Fibroblast of lung (primary cell): ENCODE data around the gene PSMD13. TPM values are rescaled to one million over a fixed set of nuclear protein-coding genes. Genes with fewer than 3 reads are reported as not detected.

Experiments used
- DNase-seq, 2 donors: peaks; one replicate each; pipeline versions ENCODE4 v3.0.0 to v3.0.0-alpha.2; 2010; ENCODE audit warnings: low read depth in 2 of 2
- H2AFZ ChIP-seq: 2 replicates; pipeline ENCODE4 v1.5.1; 2012; ENCODE audit warnings: low read length, control low read depth, inconsistent platforms
- H3K27ac ChIP-seq: 2 replicates; pipeline ENCODE4 v1.5.1; 2011; ENCODE audit warnings: low read length, control low read depth; ENCODE audit not compliant: insufficient read depth
- H3K27me3 ChIP-seq: 2 replicates; pipeline ENCODE4 v1.5.1; 2011; ENCODE audit warnings: mild to moderate bottlenecking, low read length; ENCODE audit not compliant: control insufficient read depth, insufficient read depth
- H3K36me3 ChIP-seq: 2 replicates; pipeline ENCODE4 v1.5.1; 2011; ENCODE audit warnings: low read length; ENCODE audit not compliant: control insufficient read depth, insufficient read depth
- H3K4me1 ChIP-seq: 2 replicates; pipeline ENCODE4 v1.5.1; 2011; ENCODE audit warnings: low read length; ENCODE audit not compliant: control insufficient read depth, insufficient read depth; ENCODE audit errors: extremely low read depth
- H3K4me2 ChIP-seq: 2 replicates; pipeline ENCODE4 v1.5.1; 2011; ENCODE audit warnings: low read length, control low read depth; ENCODE audit not compliant: insufficient read depth; ENCODE audit errors: extremely low read depth
- H3K4me3 ChIP-seq, 4 experiments: fragments of 200-600 bp in 1 of 4; sonication (generic) in 1 of 4; replicated peaks in 1 of 4; 2 replicates each; pipeline ENCODE4 v1.5.1; 2011 to 2016; ENCODE audit warnings: low read length in 4 of 4, low read depth in 3 of 4, mild to moderate bottlenecking in 3 of 4, control low read depth in 2 of 4, inconsistent platforms in 1 of 4, mixed read lengths in 1 of 4; ENCODE audit not compliant: insufficient read depth in 1 of 4; ENCODE audit errors: control extremely low read depth in 1 of 4
- H3K79me2 ChIP-seq: 2 replicates; pipeline ENCODE4 v1.5.1; 2012; ENCODE audit warnings: mild to moderate bottlenecking, low read length, inconsistent platforms; ENCODE audit not compliant: control insufficient read depth, insufficient read depth
- H3K9ac ChIP-seq: 2 replicates; pipeline ENCODE4 v1.5.1; 2011; ENCODE audit warnings: mild to moderate bottlenecking, low read length, control low read depth; ENCODE audit not compliant: insufficient read depth
- H3K9me3 ChIP-seq: 2 replicates; pipeline ENCODE4 v1.5.1; 2012; ENCODE audit warnings: low read depth, low read length; ENCODE audit not compliant: control insufficient read depth, insufficient read depth
- H4K20me1 ChIP-seq: 2 replicates; pipeline ENCODE4 v1.5.1; 2011; ENCODE audit warnings: low read length; ENCODE audit not compliant: control insufficient read depth, insufficient read depth; ENCODE audit errors: extremely low read depth
- CTCF ChIP-seq, 2 donors: IDR thresholded peaks in 1 of 2; conservative IDR thresholded peaks in 1 of 2; 1 replicate in 1 of 2; 2 replicates in 1 of 2; pipeline ENCODE4 v1.5.1; 2011 to 2012; ENCODE audit warnings: low read length in 2 of 2, control low read depth in 1 of 2, inconsistent platforms in 1 of 2, low read depth in 1 of 2, mild to moderate bottlenecking in 1 of 2
- EZH2 ChIP-seq: IDR thresholded peaks from 2 replicates; pipeline ENCODE4 v1.5.1; 2012; ENCODE audit warnings: low read length, control low read depth, mild to moderate bottlenecking; ENCODE audit errors: missing control alignments
- polyA plus RNA-seq, 2 donors: library from polyadenylated mRNA; depleted of rRNA in 1 of 2; stranded (reverse) in 1 of 2; unstranded in 1 of 2; fragments of >200 nt; gene quantifications; 2 replicates each; pipeline ENCODE4 v1.2.1, GENCODE V29; 2011 to 2012; ENCODE audit warnings: missing spikeins in 1 of 2
- total RNA-seq: library from RNA; depleted of rRNA; stranded (reverse); fragments of >200 nt; gene quantifications from 2 replicates; pipeline ENCODE4 v1.2.1, GENCODE V29; 2014

Gene PSMD13
- total and polyA plus RNA-seq, 2 donors (not counting 1 experiment from before 2014, with no cell fraction given) = 106 to 147 TPM

- Histone ChIP-seq H4K20me1 (no peaks in the 10 kb centered on the region), H3K27ac (no peak overlapping the region), H3K4me1 (peaks cover 4% of the 10 kb centered on the region), H3K9ac (no peak overlapping the region), H3K4me3 (peak overlapping the region in 1 of 4 experiments; percentile 35), H3K4me2 (peak overlapping the region; percentile 51), H3K9me3 (no peaks in the 10 kb centered on the region), H3K36me3 (no peaks in the 10 kb centered on the region), H3K27me3 (peaks cover 10% of the 10 kb centered on the region), H2AFZ (no peak overlapping the region), H3K79me2 (no peaks in the 10 kb centered on the region)
- no peak for TF ChIP-seq CTCF (conservative IDR thresholded peaks at IDR 0.05 in 1 of 2, IDR thresholded peaks at IDR 0.05 in 1 of 2; ENCODE audit: low read depth in 1 of 2, low read length in 2 of 2)
- TF ChIP-seq EZH2 = no peak
- no peak for DNase-seq
Observed at GRCh38 chr11:269146-269890, 32.5 kb downstream of the PSMD13 start.

- Histone ChIP-seq H3K27me3 (peaks cover 13% of the 10 kb centered on the region), H3K9ac (no peak overlapping the region), H3K79me2 (no peaks in the 10 kb centered on the region), H4K20me1 (no peaks in the 10 kb centered on the region), H3K4me1 (peaks cover 4% of the 10 kb centered on the region), H3K9me3 (no peaks in the 10 kb centered on the region), H3K36me3 (no peaks in the 10 kb centered on the region), H3K4me2 (no peak overlapping the region), H2AFZ (no peak overlapping the region), H3K27ac (no peak overlapping the region), H3K4me3 (no peak overlapping the region)
- TF ChIP-seq CTCF (conservative IDR thresholded peaks at IDR 0.05 in 1 of 2, IDR thresholded peaks at IDR 0.05 in 1 of 2; ENCODE audit: low read depth in 1 of 2, low read length in 2 of 2) = no peak
- no peak for TF ChIP-seq EZH2
- DNase-seq = no peak
Observed at GRCh38 chr11:270451-271318, 33.9 kb downstream of the PSMD13 start.

- H3K4me2 ChIP-seq = no peak overlapping the region
- no peaks in the 10 kb centered on the region for H4K20me1 ChIP-seq
- peaks cover 13% of the 10 kb centered on the region for H3K27me3 ChIP-seq
- H3K9ac ChIP-seq = no peak overlapping the region
- no peak overlapping the region for H3K4me3 ChIP-seq
- H2AFZ ChIP-seq = no peak overlapping the region
- TF ChIP-seq CTCF (conservative IDR thresholded peaks at IDR 0.05 in 1 of 2, IDR thresholded peaks at IDR 0.05 in 1 of 2; ENCODE audit: low read depth in 1 of 2, low read length in 2 of 2) (no peak), EZH2 (no peak)
- H3K36me3 ChIP-seq = no peaks in the 10 kb centered on the region
- H3K9me3 ChIP-seq = no peaks in the 10 kb centered on the region
- no peak for DNase-seq
- H3K4me1 ChIP-seq = peaks cover 4% of the 10 kb centered on the region
- H3K27ac ChIP-seq = no peak overlapping the region
- no peaks in the 10 kb centered on the region for H3K79me2 ChIP-seq
Observed at GRCh38 chr11:271319-271715, 34.5 kb downstream of the PSMD13 start.
